GM21619 (cell line): ENCODE data around the gene SUSD3.
"Not testable (repeated sequence)": the region's sequence is repeated elsewhere in the genome, so short reads cannot be mapped to it uniquely, and the experiment has no call there.

Experiments
- ATAC-seq: cut with Tn5 transposase; IDR thresholded peaks from one replicate; pipeline ENCODE4 v1.9.1; 2021; ENCODE audit not compliant: unreplicated experiment

The SUSD3 gene

DNA sequence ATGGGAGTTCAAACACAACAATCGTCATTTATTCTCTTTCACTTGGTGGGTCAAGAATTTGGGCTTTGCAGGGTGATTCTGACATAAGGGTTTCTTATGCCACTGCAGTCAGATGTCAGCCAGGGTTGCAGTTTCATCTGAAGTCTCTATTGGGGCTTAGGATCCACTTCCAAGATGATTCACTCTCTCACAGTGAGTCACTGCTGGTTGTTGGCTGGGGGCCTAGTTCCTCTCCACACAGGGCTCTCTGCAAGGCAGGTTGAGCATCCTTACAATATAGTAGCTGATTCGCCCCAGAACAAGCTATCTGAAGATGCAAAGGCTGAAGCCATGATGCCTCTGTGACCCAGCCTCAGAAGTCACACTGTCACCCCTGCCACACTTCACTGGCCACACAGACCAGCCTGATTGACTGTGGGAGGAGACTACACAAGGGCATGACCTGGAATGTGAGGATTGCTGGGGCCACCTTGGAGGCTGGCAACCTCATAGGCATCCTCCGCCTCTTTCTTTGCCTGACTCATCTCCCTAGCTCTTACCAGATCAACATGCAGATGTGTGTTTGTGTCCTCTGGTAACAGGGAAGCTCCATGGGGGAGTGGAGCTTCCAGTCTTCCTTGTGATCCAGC, 33.1 kb downstream of the SUSD3 start:
- no peak for ATAC-seq

- no peak for ATAC-seq
Measured at GRCh38 chr9:93092251-93092991, 33.9 kb downstream of the SUSD3 start.

- ATAC-seq = no peak
Measured at GRCh38 chr9:93093127-93093876, 34.8 kb downstream of the SUSD3 start.

DNA sequence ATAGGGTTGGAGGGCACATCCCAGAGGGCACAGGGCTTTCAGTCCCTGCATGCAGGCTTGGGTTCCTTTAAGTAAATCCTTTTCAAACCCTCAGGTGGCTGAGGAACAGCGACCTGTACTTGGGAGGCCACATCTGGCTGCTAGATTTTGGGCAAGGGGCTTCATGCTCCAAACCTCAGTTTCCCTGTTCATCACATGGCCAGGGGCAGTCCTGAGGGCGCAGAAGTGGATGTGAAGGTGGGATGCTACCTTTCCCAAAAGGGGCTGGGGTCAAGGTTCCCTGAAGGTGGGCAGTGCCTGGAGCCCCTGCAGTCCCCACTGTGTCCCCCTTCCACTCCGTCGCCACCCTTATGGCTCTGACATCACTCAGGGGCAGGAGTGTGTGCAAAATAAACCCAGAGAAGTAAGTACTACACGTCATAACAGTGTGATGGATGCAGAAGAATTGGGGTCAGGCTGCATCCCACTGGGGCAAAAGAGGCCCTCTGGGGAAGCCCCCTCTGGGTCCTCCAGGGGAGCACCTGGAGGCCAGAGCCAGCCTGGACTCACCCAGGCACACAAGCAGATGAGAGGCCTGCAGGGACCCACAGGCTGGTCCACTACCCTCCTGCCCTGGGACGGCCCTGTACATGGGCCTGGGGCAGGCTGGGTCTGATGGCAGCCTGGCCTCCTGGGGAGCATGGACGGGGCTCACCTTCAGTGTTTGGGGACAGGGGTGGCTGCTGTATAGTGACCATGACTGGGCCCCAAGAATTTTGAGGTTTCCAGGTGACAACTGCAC, 35.6 kb downstream of the SUSD3 start:
- no peak for ATAC-seq

DNA sequence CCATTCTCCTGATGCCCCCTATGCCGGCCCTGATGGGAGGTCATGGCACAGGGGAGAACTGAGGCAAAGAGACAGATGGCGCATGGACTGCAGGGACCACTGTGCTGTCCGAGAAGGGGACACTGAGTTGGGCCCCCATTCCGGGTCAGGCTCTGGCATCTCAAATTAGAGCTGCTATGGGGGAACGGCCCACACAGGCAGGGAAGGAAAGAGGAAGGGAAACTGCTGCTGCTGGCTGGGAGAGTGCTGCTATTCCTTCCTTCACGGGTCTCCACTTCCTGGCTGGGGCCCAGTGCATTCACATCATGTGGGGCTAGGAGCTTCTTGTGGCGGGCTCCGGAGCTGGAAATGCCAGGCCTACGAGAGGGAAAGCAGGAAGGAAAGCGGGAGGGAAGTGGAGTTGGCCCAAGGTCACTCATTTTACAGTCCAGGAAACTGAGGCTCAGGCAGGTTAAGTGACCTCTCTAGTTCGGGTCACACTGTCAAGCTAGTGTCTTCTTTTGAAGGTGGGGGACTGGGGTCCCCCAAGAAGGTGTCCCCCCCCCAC, 36.2 kb downstream of the SUSD3 start:
- peak; percentile 10 for ATAC-seq

DNA sequence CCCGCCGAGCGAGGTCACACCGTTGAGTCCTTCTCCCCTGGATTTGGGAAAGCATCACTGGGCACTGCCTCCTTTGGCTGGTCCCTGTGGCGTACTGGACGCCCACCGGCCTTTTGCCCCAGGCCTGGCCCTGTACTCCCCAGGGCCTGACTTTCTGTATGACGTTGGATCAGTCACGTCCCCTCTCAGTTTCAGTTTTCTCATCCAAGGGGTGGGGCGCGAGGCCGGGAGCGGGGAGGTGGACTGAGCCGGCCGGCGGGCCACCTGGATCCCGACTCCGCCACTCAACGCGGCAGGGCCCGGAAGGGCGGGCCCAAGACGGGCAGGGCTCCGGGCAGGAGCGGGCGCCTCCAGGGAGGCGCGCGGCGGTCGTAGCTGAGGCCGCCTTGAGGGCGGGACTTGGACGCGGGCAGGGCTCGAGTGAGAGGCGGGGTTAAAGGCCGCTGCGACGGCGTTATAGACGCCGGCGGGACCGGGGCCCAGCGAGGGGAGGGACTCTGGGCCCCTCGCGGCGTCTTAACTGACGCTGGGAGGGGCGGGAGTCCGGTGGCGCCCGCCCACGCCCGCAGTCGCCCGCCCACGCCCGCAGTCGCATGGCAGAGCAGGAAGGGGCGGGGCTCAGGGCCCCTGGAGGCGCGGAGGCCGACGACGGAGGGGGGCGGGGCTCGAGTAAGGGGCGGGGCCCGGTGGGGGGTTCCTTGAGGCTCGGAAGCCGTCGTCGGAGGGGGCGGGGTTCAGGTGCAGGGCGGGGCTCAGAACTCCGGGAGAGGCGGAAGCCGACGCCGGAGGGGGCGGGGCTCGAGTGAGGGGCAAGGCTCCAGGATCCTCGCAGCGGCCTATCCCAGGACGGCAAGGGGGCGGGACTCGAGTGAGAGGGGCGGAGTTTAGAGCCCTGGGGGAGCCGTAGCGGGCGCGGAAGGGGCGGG, 37.0 kb downstream of the SUSD3 start:
- ATAC-seq = peak; percentile 64

GRCh38 chr9:93096131-93096802, 37.8 kb downstream of the SUSD3 start, which contains the start of gene CARD19:
CARD19 (plus strand) TSS chr9:93096217; CDS start chr9:93096346, 129 bp downstream.
- ATAC-seq = peak; percentile 35

- ATAC-seq = no peak
Measured at GRCh38 chr9:93096811-93097382, 38.4 kb downstream of the SUSD3 start.

GRCh38 chr9:93097511-93098201, 39.2 kb downstream of the SUSD3 start:
- ATAC-seq = no peak

DNA sequence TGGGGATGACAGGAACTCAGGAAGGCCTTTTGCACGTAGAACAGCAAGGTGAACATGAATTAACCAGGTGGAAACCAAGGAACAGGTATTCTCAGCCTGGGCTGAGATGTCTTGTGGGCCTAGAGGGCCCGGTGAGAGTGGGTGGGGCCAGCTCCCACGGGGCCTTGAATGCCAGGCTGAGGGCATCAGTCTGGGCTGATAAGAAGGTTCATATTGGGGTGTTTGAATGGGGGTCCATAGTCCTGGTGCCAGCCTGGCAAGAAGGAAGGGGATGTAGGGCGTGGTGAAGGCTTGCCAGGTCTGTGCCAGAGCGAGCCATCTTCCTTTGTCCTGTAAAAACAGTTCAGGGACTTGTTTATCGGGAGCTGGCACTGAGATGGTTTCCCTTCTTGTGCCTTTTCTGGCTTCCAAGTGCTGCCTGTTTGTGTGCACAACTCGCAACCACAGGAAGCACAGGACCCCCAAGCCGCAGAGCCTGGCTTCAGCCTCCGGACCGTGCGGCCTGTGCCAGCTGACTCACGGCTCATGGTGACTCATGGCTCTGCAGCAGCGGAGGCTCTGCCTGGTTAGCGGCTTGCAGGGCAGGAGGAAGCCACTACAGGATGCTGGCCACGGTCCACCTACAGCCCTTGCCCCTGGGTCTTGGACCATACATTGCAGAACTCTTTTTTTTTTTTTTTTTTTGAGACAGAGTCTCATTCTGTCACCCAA, 39.9 kb downstream of the SUSD3 start:
- no peak for ATAC-seq

DNA sequence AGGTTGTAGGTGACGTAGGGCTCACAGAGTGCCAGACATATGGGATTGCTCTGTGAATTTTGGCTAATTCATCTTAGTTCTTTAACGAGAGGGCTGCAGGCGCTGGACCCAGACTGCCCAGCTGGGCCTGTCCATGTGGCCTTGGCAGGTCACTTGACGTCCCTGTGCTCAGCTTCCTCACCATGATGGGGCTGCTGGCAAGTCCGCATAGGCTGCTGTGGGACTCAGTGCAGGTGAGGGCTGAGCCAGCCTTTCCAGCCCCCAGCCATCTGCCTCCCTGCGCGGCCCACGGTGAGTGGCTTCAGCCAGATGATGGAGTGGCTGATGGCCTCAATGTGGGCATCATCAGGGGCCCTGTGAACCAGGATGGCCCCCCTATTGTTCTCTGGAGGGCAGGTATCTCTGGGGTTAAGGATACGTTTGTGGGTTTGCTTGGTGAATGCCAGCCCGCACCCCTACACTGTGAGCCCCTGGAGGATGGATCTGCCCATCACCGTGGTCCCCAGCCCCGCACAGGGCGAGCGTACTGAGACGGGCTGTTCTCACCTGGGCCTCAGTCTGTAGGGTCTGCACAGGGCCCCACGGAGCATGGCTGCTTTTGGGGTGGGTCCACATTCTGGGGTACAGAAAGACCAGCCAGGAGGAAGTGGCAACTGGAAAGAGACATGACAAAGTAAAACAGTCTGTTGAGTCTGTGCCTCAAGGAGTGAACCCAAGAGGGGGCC, 41.2 kb downstream of the SUSD3 start:
- no peak for ATAC-seq

- no peak for ATAC-seq
Measured at GRCh38 chr9:93100276-93100636, 41.8 kb downstream of the SUSD3 start.

DNA sequence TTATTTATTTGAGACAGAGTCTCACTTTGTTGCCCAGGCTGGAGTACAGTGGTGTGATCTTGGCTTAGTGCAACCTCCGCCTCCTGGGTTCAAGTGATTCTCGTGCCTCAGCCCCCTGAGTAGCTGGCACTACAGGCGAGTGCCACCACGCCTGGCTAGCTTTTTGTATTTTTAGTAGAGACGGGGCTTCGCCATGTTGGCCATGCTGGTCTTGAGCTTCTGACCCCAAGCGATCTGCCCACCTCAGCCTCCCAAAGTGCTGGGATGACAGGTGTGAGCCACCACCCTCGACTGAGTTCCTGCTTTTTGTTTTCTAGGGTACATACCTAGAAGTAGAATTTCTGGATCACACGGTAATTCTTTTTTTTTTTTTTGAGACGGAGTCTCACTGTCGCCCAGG, 42.6 kb downstream of the SUSD3 start:
- not testable (repeated sequence) for ATAC-seq

DNA sequence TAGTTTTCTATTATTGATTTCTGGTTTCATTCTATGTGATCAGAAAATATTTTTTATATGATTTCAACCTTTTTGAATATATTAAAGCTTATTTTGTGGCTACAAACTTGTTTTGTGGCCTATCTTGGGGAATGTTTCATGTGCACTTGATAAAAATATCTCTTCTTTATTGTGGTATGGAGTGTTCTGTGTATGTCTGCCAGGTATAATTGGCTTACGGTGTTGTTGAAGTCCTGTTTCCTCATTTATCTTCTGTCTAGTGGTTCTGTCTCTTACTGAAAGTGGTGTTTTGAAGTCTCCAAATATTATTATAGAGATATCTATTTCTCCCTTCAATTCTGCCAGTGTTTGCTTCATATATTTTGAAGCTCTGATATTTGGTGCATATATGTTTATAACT, 47.1 kb downstream of the SUSD3 start:
- no peak for ATAC-seq

DNA sequence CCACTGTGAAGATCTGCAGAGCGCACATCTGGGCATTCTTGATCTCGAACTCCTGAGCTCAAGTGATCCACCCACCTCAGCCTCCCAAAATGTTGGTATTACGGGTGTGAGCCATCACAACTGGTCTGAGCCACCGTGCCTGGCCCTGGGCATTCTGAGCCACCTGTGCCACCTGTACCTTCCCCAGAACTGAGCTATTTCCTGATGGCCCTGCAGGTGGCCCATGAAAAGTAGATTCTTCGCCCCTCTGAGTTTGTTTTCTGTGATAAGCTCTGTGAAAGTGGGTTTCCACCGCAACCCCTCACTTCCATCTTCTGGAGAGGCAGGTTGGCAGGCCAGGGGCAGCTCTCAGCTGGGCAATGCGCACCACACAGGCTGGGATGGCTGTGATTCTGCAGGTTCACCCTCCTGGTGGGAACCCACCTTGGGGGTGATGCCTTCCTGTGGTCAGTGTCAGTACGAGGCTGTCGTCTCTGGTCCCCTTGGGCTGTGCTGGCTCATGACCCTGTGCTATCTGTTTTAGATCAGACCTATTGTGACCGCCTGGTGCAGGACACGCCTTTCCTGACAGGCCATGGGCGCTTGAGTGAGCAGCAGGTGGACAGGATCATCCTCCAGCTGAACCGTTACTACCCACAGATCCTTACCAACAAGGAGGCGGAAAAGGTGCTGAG, 48.8 kb downstream of the SUSD3 start:
- ATAC-seq = no peak

GRCh38 chr9:93107825-93108161, 49.3 kb downstream of the SUSD3 start:
- ATAC-seq = no peak
